HFFc6 (cell line): ENCODE data around the gene KHNYN. TPM values are rescaled to one million over a fixed set of nuclear protein-coding genes. Genes with fewer than 3 reads are reported as not detected.
"Not testable (repeated sequence)": the region's sequence is repeated elsewhere in the genome, so short reads cannot be mapped to it uniquely, and the experiment has no call there.

Experiments
- DNase-seq: peaks from one replicate; pipeline ENCODE4 v3.0.0-alpha.2; 2018
- H3K27ac Mint-ChIP-seq: 2 replicates; pipeline ENCODE4 v1.8.0; 2020; ENCODE audit warnings: mild to moderate bottlenecking, mixed read lengths
- H3K27me3 Mint-ChIP-seq: 2 replicates; pipeline ENCODE4 v1.8.0; 2021; ENCODE audit warnings: mild to moderate bottlenecking, moderate library complexity, mixed read lengths; ENCODE audit not compliant: insufficient read depth
- H3K36me3 Mint-ChIP-seq: 2 replicates; pipeline ENCODE4 v1.8.0; 2021; ENCODE audit warnings: low read depth, mixed read lengths
- H3K4me1 Mint-ChIP-seq: 2 replicates; pipeline ENCODE4 v1.8.0; 2020; ENCODE audit warnings: low read depth, mixed read lengths
- H3K4me3 Mint-ChIP-seq: 2 replicates; pipeline ENCODE4 v1.8.0; 2020; ENCODE audit warnings: mild to moderate bottlenecking, moderate library complexity, mixed read lengths
- H3K9me3 Mint-ChIP-seq: 2 replicates; pipeline ENCODE4 v1.8.0; 2020; ENCODE audit warnings: mild to moderate bottlenecking, mixed read lengths
- total RNA-seq, 6 experiments: library from RNA; stranded (reverse); fragmentation: NEBNext Ultra II Directional; extraction: Animal tissue kit (Norgen Biotek cat#: 25700); gene quantifications; 2 replicates in 1 of 6; 3 replicates in 5 of 6; pipeline ENCODE4 v1.2.3, GENCODE V29; 2021
- TF ChIP-seq, protein P1 (sequence below): fragments of 200-600 bp; sonication (generic); IDR thresholded peaks from 2 replicates; pipeline ENCODE4 v1.5.0; 2021; ENCODE audit warnings: antibody characterized with exemption, mild to moderate bottlenecking

KHNYN gene
- total RNA-seq, 6 experiments from 2014 or later, result 25.4 to 29.2 (median 28.0) TPM

DNA sequence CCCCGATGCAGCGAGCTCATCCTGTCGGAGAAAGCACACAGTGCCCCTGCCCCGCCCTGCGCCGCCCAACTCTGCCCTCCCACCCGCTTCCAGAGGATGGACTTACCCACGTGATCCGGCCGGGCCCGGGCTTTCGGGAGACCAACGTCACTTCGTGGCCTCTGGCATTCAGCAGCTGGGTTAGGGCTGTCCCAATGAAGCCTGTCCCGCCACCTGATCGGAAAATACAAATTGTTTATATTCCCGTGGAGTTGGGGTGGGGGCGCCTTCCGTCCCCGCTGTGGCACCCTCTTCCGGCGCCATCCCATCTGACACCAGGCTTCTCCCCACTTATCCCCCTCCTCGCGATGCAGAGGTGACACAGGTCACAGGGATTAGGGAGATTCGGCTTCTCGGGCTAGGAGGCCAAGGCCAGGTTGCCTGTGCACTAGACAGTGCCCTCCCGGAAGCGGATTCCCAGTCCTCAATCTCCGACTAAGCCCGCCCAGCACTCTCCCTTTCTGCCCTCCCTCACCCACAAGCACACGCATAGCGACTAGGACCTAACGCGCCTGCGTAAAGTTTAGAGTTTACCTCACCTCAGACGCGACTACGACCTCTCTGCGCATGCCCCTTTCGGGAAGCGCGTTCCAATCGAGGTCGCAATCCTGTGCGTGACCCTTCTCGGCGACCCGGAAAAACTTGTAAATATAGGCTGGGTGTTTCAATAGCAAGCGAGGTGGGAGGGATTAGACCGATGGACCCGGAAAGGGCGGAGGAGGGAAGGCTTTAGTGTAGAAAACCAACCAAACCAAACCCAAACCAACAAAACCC, 12.7 kb downstream of the KHNYN start, which contains the start of gene SDR39U1:
TSS of gene SDR39U1 (minus strand) at position 537 of the 813 bp plus-strand sequence. CDS start at position 530, 7 bp downstream.
- Mint-ChIP-seq H3K9me3 (no peaks in the 10 kb centered on the region), H3K27ac (peak within 1 kb of the TSS; percentile 100), H3K36me3 (peaks cover 21% of the 10 kb centered on the region), H3K4me1 (peaks cover 29% of the 10 kb centered on the region), H3K4me3 (peak within 1 kb of the TSS; percentile 94), H3K27me3 (peaks cover 6% of the 10 kb centered on the region)
- TF ChIP-seq, protein P1, sequence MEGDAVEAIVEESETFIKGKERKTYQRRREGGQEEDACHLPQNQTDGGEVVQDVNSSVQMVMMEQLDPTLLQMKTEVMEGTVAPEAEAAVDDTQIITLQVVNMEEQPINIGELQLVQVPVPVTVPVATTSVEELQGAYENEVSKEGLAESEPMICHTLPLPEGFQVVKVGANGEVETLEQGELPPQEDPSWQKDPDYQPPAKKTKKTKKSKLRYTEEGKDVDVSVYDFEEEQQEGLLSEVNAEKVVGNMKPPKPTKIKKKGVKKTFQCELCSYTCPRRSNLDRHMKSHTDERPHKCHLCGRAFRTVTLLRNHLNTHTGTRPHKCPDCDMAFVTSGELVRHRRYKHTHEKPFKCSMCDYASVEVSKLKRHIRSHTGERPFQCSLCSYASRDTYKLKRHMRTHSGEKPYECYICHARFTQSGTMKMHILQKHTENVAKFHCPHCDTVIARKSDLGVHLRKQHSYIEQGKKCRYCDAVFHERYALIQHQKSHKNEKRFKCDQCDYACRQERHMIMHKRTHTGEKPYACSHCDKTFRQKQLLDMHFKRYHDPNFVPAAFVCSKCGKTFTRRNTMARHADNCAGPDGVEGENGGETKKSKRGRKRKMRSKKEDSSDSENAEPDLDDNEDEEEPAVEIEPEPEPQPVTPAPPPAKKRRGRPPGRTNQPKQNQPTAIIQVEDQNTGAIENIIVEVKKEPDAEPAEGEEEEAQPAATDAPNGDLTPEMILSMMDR, result peak; percentile 34; the same call in 1 of the 2 replicates
- DNase-seq, result peak; percentile 98

DNA sequence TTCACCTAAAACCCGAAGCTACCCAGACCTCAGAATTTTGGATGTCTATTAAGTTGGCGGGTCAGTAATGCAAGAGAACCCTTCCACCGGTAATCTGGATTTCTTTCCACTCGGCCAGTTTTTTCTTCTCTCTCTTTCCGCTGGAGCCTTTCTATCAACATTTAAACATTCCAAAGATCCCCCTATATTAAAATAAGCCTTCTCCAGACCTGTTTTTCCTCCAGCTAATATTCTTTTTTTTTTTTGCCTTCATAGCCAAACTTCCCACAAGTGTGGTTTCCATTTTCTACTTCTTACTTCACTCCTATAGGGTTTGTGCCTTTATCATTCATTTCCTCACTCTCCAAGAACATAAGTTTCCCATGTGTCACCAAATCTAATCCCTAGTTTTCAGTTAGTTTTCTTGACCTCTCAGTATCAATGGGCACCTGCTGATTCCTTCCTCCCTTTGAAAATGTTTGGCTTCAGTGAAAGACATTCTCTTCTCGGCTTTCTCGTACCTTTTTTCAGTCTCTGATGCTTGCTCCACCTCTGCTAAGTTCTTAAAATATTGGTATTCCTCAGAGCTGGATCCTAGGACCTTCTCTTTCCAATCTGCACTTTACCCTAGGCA, 13.4 kb downstream of the KHNYN start:
- Mint-ChIP-seq H3K4me3 (peak overlapping the region; percentile 94), H3K36me3 (peaks cover 19% of the 10 kb centered on the region), H3K4me1 (peaks cover 29% of the 10 kb centered on the region), H3K27ac (peak overlapping the region; percentile 100), H3K9me3 (no peaks in the 10 kb centered on the region), H3K27me3 (peaks cover 6% of the 10 kb centered on the region)
- TF ChIP-seq, protein P1, result no peak
- DNase-seq, result no peak

DNA sequence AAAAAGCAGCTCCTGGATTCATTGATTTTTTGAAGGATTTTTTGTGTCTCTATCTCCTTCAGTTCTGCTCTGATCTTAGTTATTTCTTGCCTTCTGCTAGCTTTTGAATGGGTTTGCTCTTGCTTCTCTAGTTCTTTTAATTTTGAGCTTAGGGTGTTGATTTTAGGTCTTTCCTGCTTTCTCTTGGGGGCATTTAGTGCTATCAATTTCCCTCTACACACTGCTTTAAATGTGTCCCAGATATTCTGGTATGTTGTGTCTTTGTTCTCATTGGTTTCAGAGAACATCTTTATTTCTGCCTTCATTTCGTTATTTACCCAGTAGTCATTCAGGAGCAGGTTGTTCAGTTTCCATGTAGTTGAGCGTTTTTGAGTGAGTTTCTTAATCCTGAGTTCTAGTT, 21.1 kb downstream of the KHNYN start:
- not testable (repeated sequence) for H3K27ac Mint-ChIP-seq, DNase-seq, H3K4me1 Mint-ChIP-seq, H3K9me3 Mint-ChIP-seq, H3K4me3 Mint-ChIP-seq, H3K27me3 Mint-ChIP-seq
- peaks cover 18% of the 10 kb centered on the region for H3K36me3 Mint-ChIP-seq

- peaks cover 6% of the 10 kb centered on the region; the same call in 1 of the 2 replicates for H3K4me1 Mint-ChIP-seq
- TF ChIP-seq, protein P1, result no peak
- no peaks in the 10 kb centered on the region; the same call in 1 of the 2 replicates for H3K27me3 Mint-ChIP-seq
- H3K4me3 Mint-ChIP-seq, result no peak overlapping the region
- no peak for DNase-seq
- peaks cover 5% of the 10 kb centered on the region; the same call in 1 of the 2 replicates for H3K9me3 Mint-ChIP-seq
- no peak overlapping the region for H3K27ac Mint-ChIP-seq
- H3K36me3 Mint-ChIP-seq, result peaks cover 22% of the 10 kb centered on the region
Observed at GRCh38 chr14:24456980-24457379, 27.2 kb downstream of the KHNYN start.

DNA sequence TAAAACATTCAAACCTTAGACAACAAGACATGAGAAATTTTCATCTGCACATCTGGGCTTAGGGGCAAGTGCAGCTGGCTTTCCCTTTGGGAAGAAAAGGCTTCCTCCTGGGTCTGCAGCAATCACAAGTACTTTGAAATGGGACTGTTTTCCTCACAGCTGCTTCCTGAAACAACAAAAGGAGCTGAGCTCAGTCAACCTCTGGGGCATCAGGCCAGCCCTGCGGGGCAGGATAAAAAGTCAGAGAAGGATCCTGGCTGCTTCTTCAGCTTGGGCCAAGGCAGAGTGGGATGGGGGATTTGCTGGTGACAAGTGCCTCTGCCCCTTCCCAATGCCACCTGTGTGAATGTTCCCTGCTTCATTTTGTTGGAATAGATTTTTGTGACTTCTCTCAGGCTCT, 29.0 kb downstream of the KHNYN start:
- Mint-ChIP-seq H3K27me3 (no peaks in the 10 kb centered on the region; the same call in 1 of the 2 replicates), H3K36me3 (peaks cover 14% of the 10 kb centered on the region), H3K27ac (no peak overlapping the region), H3K4me3 (no peak overlapping the region), H3K4me1 (peaks cover 6% of the 10 kb centered on the region; the same call in 1 of the 2 replicates), H3K9me3 (peaks cover 4% of the 10 kb centered on the region; the same call in 1 of the 2 replicates)
- DNase-seq, result no peak
- TF ChIP-seq, protein P1, result no peak

- Mint-ChIP-seq H3K27ac (no peak overlapping the region), H3K9me3 (no peaks in the 10 kb centered on the region), H3K36me3 (peaks cover 8% of the 10 kb centered on the region), H3K4me3 (no peak overlapping the region), H3K27me3 (no peaks in the 10 kb centered on the region; the same call in 1 of the 2 replicates), H3K4me1 (peaks cover 6% of the 10 kb centered on the region; the same call in 1 of the 2 replicates)
- TF ChIP-seq, protein P1, result no peak
- no peak for DNase-seq
Observed at GRCh38 chr14:24459331-24459730, 29.6 kb downstream of the KHNYN start.
